Measurements from ENCODE around the gene PTGS1. TPM values are rescaled to one million over a fixed set of nuclear protein-coding genes. Genes with fewer than 3 reads are reported as not detected.

Gene PTGS1
- total RNA-seq, 2 donors from 2014 or later = 6.2 to 26.7 TPM

- Histone ChIP-seq H3K4me1 (no peaks in the 10 kb centered on the region), H3K9ac (ENCODE audit: low read depth in 2 of 2, low read length in 2 of 2) (no peak overlapping the region), H3K9me3 (no peaks in the 10 kb centered on the region), H3K27ac (no peak overlapping the region), H3K27me3 (no peaks in the 10 kb centered on the region), H3K36me3 (no peaks in the 10 kb centered on the region), H3K4me3 (no peak overlapping the region)
- TF ChIP-seq CTCF (IDR thresholded peaks at IDR 0.05) = no peak
- DNase-seq = no peak
- intact Hi-C loops (cut with DNase I) = no loop called here
These were observed 6.1 kb upstream of the PTGS1 start for GRCh38 chr9:122364783-122365150.

- Histone ChIP-seq H3K9me3 (no peaks in the 10 kb centered on the region), H3K4me3 (no peak overlapping the region), H3K27me3 (no peaks in the 10 kb centered on the region), H3K36me3 (no peaks in the 10 kb centered on the region), H3K27ac (no peak overlapping the region), H3K4me1 (no peaks in the 10 kb centered on the region), H3K9ac (ENCODE audit: low read depth in 2 of 2, low read length in 2 of 2) (no peak overlapping the region)
- intact Hi-C loops (cut with DNase I) = no loop called here
- TF ChIP-seq CTCF (IDR thresholded peaks at IDR 0.05) = no peak
- no peak for DNase-seq
These were observed 4.7 kb upstream of the PTGS1 start for GRCh38 chr9:122366074-122366660.

GRCh38 chr9:122367065-122367464 is 3.8 kb upstream of the PTGS1 start:
- no peak overlapping the region for H3K4me3 ChIP-seq
- H3K4me1 ChIP-seq = no peaks in the 10 kb centered on the region
- H3K27me3 ChIP-seq = no peaks in the 10 kb centered on the region
- H3K27ac ChIP-seq = no peak overlapping the region
- DNase-seq = no peak
- H3K9ac ChIP-seq (ENCODE audit: low read depth in 2 of 2, low read length in 2 of 2) = no peak overlapping the region
- H3K9me3 ChIP-seq = no peaks in the 10 kb centered on the region
- H3K36me3 ChIP-seq = no peaks in the 10 kb centered on the region
- intact Hi-C loops (cut with DNase I) = no loop called here
- TF ChIP-seq CTCF (IDR thresholded peaks at IDR 0.05) = no peak

GRCh38 chr9:122367774-122368460 is 2.9 kb upstream of the PTGS1 start:
- no peak overlapping the region for H3K27ac ChIP-seq
- H3K27me3 ChIP-seq = no peaks in the 10 kb centered on the region
- no peaks in the 10 kb centered on the region for H3K9me3 ChIP-seq
- no peak for TF ChIP-seq CTCF (IDR thresholded peaks at IDR 0.05)
- intact Hi-C loops (cut with DNase I) = no loop called here
- no peaks in the 10 kb centered on the region for H3K36me3 ChIP-seq
- no peaks in the 10 kb centered on the region for H3K4me1 ChIP-seq
- no peak overlapping the region for H3K9ac ChIP-seq (ENCODE audit: low read depth in 2 of 2, low read length in 2 of 2)
- no peak overlapping the region for H3K4me3 ChIP-seq
- no peak for DNase-seq

- H3K36me3 ChIP-seq = no peaks in the 10 kb centered on the region
- intact Hi-C loops (cut with DNase I) = no loop called here
- DNase-seq = no peak
- H3K27ac ChIP-seq = no peak overlapping the region
- no peak for TF ChIP-seq CTCF (IDR thresholded peaks at IDR 0.05)
- H3K4me3 ChIP-seq = no peak overlapping the region
- H3K9ac ChIP-seq (ENCODE audit: low read depth in 2 of 2, low read length in 2 of 2) = no peak overlapping the region
- H3K4me1 ChIP-seq = no peaks in the 10 kb centered on the region
- no peaks in the 10 kb centered on the region for H3K27me3 ChIP-seq
- H3K9me3 ChIP-seq = no peaks in the 10 kb centered on the region
These were observed 2.2 kb upstream of the PTGS1 start for GRCh38 chr9:122368642-122369041.

Data from colonic mucosa (tissue), 4 donors.